Heart left ventricle (tissue), 13 donors: ENCODE measurements around the gene NR1I3.

Experiments used
- CTCF ChIP-seq, 12 donors: fragments of 200-600 bp; sonication (generic) in 4 of 12; IDR thresholded peaks; one replicate each; pipeline versions ENCODE4 v1.5.0 to v1.8.0; 2018 to 2022; ENCODE audit warnings: antibody characterized with exemption in 12 of 12, mild to moderate bottlenecking in 5 of 12
- POLR2A ChIP-seq, 2 donors: fragments of 450-650 bp; IDR thresholded peaks; one replicate each; pipeline ENCODE4 v1.6.1; 2017; ENCODE audit warnings: antibody characterized with exemption in 2 of 2, mild to moderate bottlenecking in 2 of 2, moderate library complexity in 2 of 2
- donor health status: ischemic (EF 13 %, LVEDD 7.1; RV severe dilation, severe dysfunction).
- donor health status: DM: no; HTN: yes; CAD: no.
- donor health status: DM: no; HTN: no; CAD: no.
- donor health status: ischemic (EF 25% LVEDD 6.9; RV normal size, moderate dysfunction).
- donor health status: ischemic (EF 25% LVEDD 5.7; RV mildly dilated, moderate dysfunction).
- donor health status: ischemic (EF 35%, LVEDD 5.7; RV mildly dilated, moderate dysfunction).
- donor health status: nonischemic (EF 11% LVEDD 7.7; RV severe dilation, severe dysfunction).
- donor health status: DM: yes; HTN: yes; CAD: no.
- donor health status: PGD.
- donor health status: ischemic (EF 29% LVEDD 5.4; RV normal size, mild dysfunction).
- donor health status: nonischemic (EF 23%, LVEDD 6.1; RV moderate dilation, normal function).

GRCh38 chr1:161261261-161262235 lies 23.5 kb upstream of the NR1I3 start:
- TF ChIP-seq CTCF (IDR thresholded peaks at IDR 0.05): no peak
- TF ChIP-seq POLR2A (IDR thresholded peaks at IDR 0.05): no peak
